ENCODE measurements around the gene ANTXR2. TPM values are rescaled to one million over a fixed set of nuclear protein-coding genes. Genes with fewer than 3 reads are reported as not detected.

Gene ANTXR2
- total and polyA plus RNA-seq, 2 donors (not counting 1 experiment from before 2014, with no cell fraction given), result 85.3 to 135 TPM

GRCh38 chr4:79947386-79947785 is 125.6 kb downstream of the ANTXR2 start:
- Histone ChIP-seq H3K4me2 (ENCODE audit: extremely low read depth, insufficient read depth, low read length) (no peak overlapping the region), H3K9me3 (ENCODE audit: control insufficient read depth, insufficient read depth, low read depth, low read length) (no peaks in the 10 kb centered on the region), H3K4me1 (ENCODE audit: control insufficient read depth, extremely low read depth, insufficient read depth, low read length) (no peaks in the 10 kb centered on the region), H3K9ac (ENCODE audit: insufficient read depth, low read length) (no peak overlapping the region), H3K79me2 (ENCODE audit: control insufficient read depth, insufficient read depth, low read length) (no peaks in the 10 kb centered on the region), H3K27ac (ENCODE audit: insufficient read depth, low read length) (no peak overlapping the region), H3K27me3 (ENCODE audit: control insufficient read depth, insufficient read depth, low read length) (no peaks in the 10 kb centered on the region), H3K36me3 (ENCODE audit: control insufficient read depth, insufficient read depth, low read length) (no peaks in the 10 kb centered on the region), H3K4me3 (replicated peaks in 1 of 4; ENCODE audit: control extremely low read depth in 1 of 4, insufficient read depth in 1 of 4, low read depth in 3 of 4, low read length in 4 of 4) (no peak overlapping the region), H2AFZ (ENCODE audit: low read length) (no peak overlapping the region), H4K20me1 (ENCODE audit: control insufficient read depth, extremely low read depth, insufficient read depth, low read length) (no peaks in the 10 kb centered on the region)
- TF ChIP-seq EZH2 (IDR thresholded peaks at IDR 0.05; ENCODE audit: low read length, missing control alignments) (no peak), CTCF (conservative IDR thresholded peaks at IDR 0.05 in 1 of 2, IDR thresholded peaks at IDR 0.05 in 1 of 2; ENCODE audit: low read depth in 1 of 2, low read length in 2 of 2) (no peak)
- DNase-seq (ENCODE audit: low read depth in 2 of 2), result no peak

DNA sequence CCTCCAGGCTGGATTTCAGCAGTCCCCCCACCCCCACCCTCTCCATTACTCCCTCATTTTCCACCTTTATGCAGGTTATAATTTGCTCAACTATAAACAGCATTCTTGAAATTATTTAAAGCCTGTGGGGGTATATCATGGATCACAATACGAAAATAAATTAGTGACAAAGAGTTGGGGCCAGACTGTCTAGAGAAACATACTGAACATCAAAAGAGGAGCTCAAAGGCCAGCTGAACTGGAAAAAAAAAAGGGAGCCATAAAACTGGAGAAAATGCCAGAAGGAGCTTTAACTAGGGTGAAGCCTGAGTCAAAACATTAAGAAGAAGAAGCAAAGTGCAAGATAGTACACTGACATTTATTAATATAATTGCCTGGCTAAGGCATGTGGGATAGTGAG is 137.8 kb downstream of the ANTXR2 start:
- no peak for TF ChIP-seq CTCF (conservative IDR thresholded peaks at IDR 0.05 in 1 of 2, IDR thresholded peaks at IDR 0.05 in 1 of 2; ENCODE audit: low read depth in 1 of 2, low read length in 2 of 2)
- TF ChIP-seq EZH2 (IDR thresholded peaks at IDR 0.05; ENCODE audit: low read length, missing control alignments), result no peak
- Histone ChIP-seq H3K27ac (ENCODE audit: insufficient read depth, low read length) (no peak overlapping the region), H3K4me3 (replicated peaks in 1 of 4; ENCODE audit: control extremely low read depth in 1 of 4, insufficient read depth in 1 of 4, low read depth in 3 of 4, low read length in 4 of 4) (no peak overlapping the region), H3K36me3 (ENCODE audit: control insufficient read depth, insufficient read depth, low read length) (no peaks in the 10 kb centered on the region), H3K4me1 (ENCODE audit: control insufficient read depth, extremely low read depth, insufficient read depth, low read length) (no peaks in the 10 kb centered on the region), H2AFZ (ENCODE audit: low read length) (no peak overlapping the region), H4K20me1 (ENCODE audit: control insufficient read depth, extremely low read depth, insufficient read depth, low read length) (no peaks in the 10 kb centered on the region), H3K4me2 (ENCODE audit: extremely low read depth, insufficient read depth, low read length) (no peak overlapping the region), H3K9me3 (ENCODE audit: control insufficient read depth, insufficient read depth, low read depth, low read length) (no peaks in the 10 kb centered on the region), H3K27me3 (ENCODE audit: control insufficient read depth, insufficient read depth, low read length) (no peaks in the 10 kb centered on the region), H3K9ac (ENCODE audit: insufficient read depth, low read length) (no peak overlapping the region), H3K79me2 (ENCODE audit: control insufficient read depth, insufficient read depth, low read length) (no peaks in the 10 kb centered on the region)
- no peak for DNase-seq (ENCODE audit: low read depth in 2 of 2)

GRCh38 chr4:79934660-79935059 is 138.4 kb downstream of the ANTXR2 start:
- Histone ChIP-seq H3K36me3 (ENCODE audit: control insufficient read depth, insufficient read depth, low read length) (no peaks in the 10 kb centered on the region), H3K4me3 (replicated peaks in 1 of 4; ENCODE audit: control extremely low read depth in 1 of 4, insufficient read depth in 1 of 4, low read depth in 3 of 4, low read length in 4 of 4) (no peak overlapping the region), H3K4me1 (ENCODE audit: control insufficient read depth, extremely low read depth, insufficient read depth, low read length) (no peaks in the 10 kb centered on the region), H3K9ac (ENCODE audit: insufficient read depth, low read length) (no peak overlapping the region), H2AFZ (ENCODE audit: low read length) (no peak overlapping the region), H4K20me1 (ENCODE audit: control insufficient read depth, extremely low read depth, insufficient read depth, low read length) (no peaks in the 10 kb centered on the region), H3K9me3 (ENCODE audit: control insufficient read depth, insufficient read depth, low read depth, low read length) (no peaks in the 10 kb centered on the region), H3K27me3 (ENCODE audit: control insufficient read depth, insufficient read depth, low read length) (no peaks in the 10 kb centered on the region), H3K27ac (ENCODE audit: insufficient read depth, low read length) (no peak overlapping the region), H3K4me2 (ENCODE audit: extremely low read depth, insufficient read depth, low read length) (no peak overlapping the region), H3K79me2 (ENCODE audit: control insufficient read depth, insufficient read depth, low read length) (no peaks in the 10 kb centered on the region)
- no peak for TF ChIP-seq CTCF (conservative IDR thresholded peaks at IDR 0.05 in 1 of 2, IDR thresholded peaks at IDR 0.05 in 1 of 2; ENCODE audit: low read depth in 1 of 2, low read length in 2 of 2)
- TF ChIP-seq EZH2 (IDR thresholded peaks at IDR 0.05; ENCODE audit: low read length, missing control alignments), result no peak
- no peak for DNase-seq (ENCODE audit: low read depth in 2 of 2)

Measured in fibroblast of lung (primary cell).